Common myeloid progenitor, CD34-positive (primary cell): Measurements from ENCODE around the gene MVK.
A peak's percentile ranks its signal among the peaks of the same experiment; 100 is the strongest.

ENCODE experiments used
- CTCF ChIA-PET: fragments of 350-600 bp; sonication (Branson Sonifier 250); formaldehyde crosslinking; loops from one replicate; lab custom pipeline; 2021; ENCODE audit warnings: antibody characterized with exemption; lab: Charles Lee
- POLR2A ChIA-PET: fragments of 350-600 bp; sonication (Branson Sonifier 250); formaldehyde crosslinking; loops from one replicate; lab custom pipeline; 2021; ENCODE audit warnings: antibody characterized with exemption; lab: Charles Lee
- DNase-seq, 3 donors: peaks; one replicate each; pipeline versions ENCODE4 v3.0.0 to v3.0.0-alpha.2; 2013
- H3K27ac ChIP-seq, 2 experiments: 1 replicate in 1 of 2; 2 replicates in 1 of 2; pipeline ENCODE4 v1.7.0; 2013; ENCODE audit warnings: inconsistent platforms in 2 of 2, low read length in 2 of 2, mild to moderate bottlenecking in 2 of 2, low read depth in 1 of 2, moderate library complexity in 1 of 2; ENCODE audit not compliant: severe bottlenecking in 2 of 2, insufficient read depth in 1 of 2, poor library complexity in 1 of 2
- H3K27me3 ChIP-seq, 5 experiments: replicated peaks in 2 of 5; 1 replicate in 3 of 5; 2 replicates in 2 of 5; pipeline versions ENCODE4 v1.6.1 to v1.7.0; 2013; ENCODE audit warnings: low read length in 4 of 5, mild to moderate bottlenecking in 2 of 5, moderate library complexity in 2 of 5, inconsistent platforms in 1 of 5; ENCODE audit not compliant: insufficient read depth in 5 of 5, control insufficient read depth in 4 of 5
- H3K36me3 ChIP-seq, 4 experiments: 1 replicate in 2 of 4; 2 replicates in 2 of 4; pipeline versions ENCODE4 v1.6.1 to v1.7.0; 2013; ENCODE audit warnings: low read length in 3 of 4, control low read depth in 1 of 4, mild to moderate bottlenecking in 1 of 4; ENCODE audit not compliant: control insufficient read depth in 4 of 4, insufficient read depth in 4 of 4
- H3K4me1 ChIP-seq, 4 experiments: 1 replicate in 3 of 4; 2 replicates in 1 of 4; pipeline versions ENCODE4 v1.6.1 to v1.7.1; 2013; ENCODE audit warnings: low read length in 3 of 4, mild to moderate bottlenecking in 3 of 4, control low read depth in 1 of 4, inconsistent platforms in 1 of 4, moderate library complexity in 1 of 4; ENCODE audit not compliant: control insufficient read depth in 4 of 4, insufficient read depth in 4 of 4; ENCODE audit errors: control extremely low read depth in 1 of 4
- H3K4me3 ChIP-seq, 7 experiments: 1 replicate in 4 of 7; 2 replicates in 3 of 7; pipeline versions ENCODE4 v1.5.1 to v1.7.0; 2013; ENCODE audit warnings: mild to moderate bottlenecking in 7 of 7, low read length in 6 of 7, moderate library complexity in 6 of 7, inconsistent platforms in 2 of 7, low read depth in 2 of 7, control low read depth in 1 of 7; ENCODE audit not compliant: insufficient read depth in 4 of 7, control insufficient read depth in 1 of 7; ENCODE audit errors: extremely low read depth in 1 of 7
- H3K9me3 ChIP-seq, 5 experiments: 1 replicate in 4 of 5; 2 replicates in 1 of 5; pipeline versions ENCODE4 v1.6.1 to v1.7.1; 2013; ENCODE audit warnings: low read length in 4 of 5, mild to moderate bottlenecking in 2 of 5, inconsistent platforms in 1 of 5, low read depth in 1 of 5, moderate library complexity in 1 of 5; ENCODE audit not compliant: control insufficient read depth in 4 of 5, insufficient read depth in 2 of 5; ENCODE audit errors: control extremely low read depth in 1 of 5
- WGBS: methylation state at CpG from one replicate; pipeline ENCODE4 v1.1.5; 2013; ENCODE audit not compliant: insufficient coverage; 5-methylcytosine and 5-hydroxymethylcytosine counted together

The MVK gene

GRCh38 chr12:109563291-109564284 lies 10.0 kb upstream of the MVK start:
- H3K4me1 ChIP-seq, result no peaks in the 10 kb centered on the region
- no peak for DNase-seq
- ChIA-PET POLR2A (no interaction called here), CTCF (no interaction called here)
- WGBS, result 96% methylated on average over 23 of the region's 30 CpGs
- H3K36me3 ChIP-seq, result peaks cover 17 to 92% (median 50%) of the 10 kb centered on the region in 4 experiments
- H3K27ac ChIP-seq, result no peak overlapping the region
- H3K4me3 ChIP-seq, result no peak overlapping the region
- H3K9me3 ChIP-seq, result peaks cover 0 to 12% (median 6%) of the 10 kb centered on the region in 5 experiments
- H3K27me3 ChIP-seq, result no peaks in the 10 kb centered on the region

- peaks cover 0 to 12% (median 6%) of the 10 kb centered on the region in 5 experiments for H3K9me3 ChIP-seq
- ChIA-PET CTCF (no interaction called here), POLR2A (no interaction called here)
- no peaks in the 10 kb centered on the region for H3K4me1 ChIP-seq
- H3K36me3 ChIP-seq, result peaks cover 17 to 87% (median 52%) of the 10 kb centered on the region in 4 experiments
- no peaks in the 10 kb centered on the region for H3K27me3 ChIP-seq
- 99% methylated on average over 8 of the region's 8 CpGs for WGBS
- no peak for DNase-seq
- H3K4me3 ChIP-seq, result no peak overlapping the region
- H3K27ac ChIP-seq, result no peak overlapping the region
Measured at GRCh38 chr12:109566424-109566823, 7.2 kb upstream of the MVK start.

DNA sequence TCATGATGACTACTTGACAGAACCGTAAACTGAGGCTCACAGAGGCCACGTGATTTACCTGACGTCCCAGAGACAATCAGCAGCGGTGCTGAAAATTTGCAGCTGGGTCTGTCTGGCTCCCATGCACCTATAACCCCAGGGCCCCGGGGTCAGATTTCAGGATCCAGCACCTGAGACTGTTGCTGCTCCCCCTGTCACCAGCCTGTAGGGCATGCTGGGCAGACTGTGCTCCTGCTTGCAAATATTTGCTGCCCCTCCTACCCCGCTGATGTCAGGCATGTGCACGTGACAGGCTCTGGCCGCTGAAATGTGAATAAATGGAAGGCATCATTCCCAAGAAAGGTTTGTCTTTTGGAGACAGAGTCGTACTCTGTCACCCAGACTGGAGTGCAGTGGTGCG lies 6.3 kb upstream of the MVK start:
- Histone ChIP-seq H3K27ac (no peak overlapping the region), H3K36me3 (peaks cover 16 to 85% (median 47%) of the 10 kb centered on the region in 4 experiments), H3K4me3 (no peak overlapping the region), H3K27me3 (no peaks in the 10 kb centered on the region), H3K9me3 (peaks cover 0 to 7% (median 1%) of the 10 kb centered on the region in 5 experiments), H3K4me1 (peaks cover 0 to 7% (median under 1%) of the 10 kb centered on the region in 4 experiments)
- ChIA-PET POLR2A (no interaction called here), CTCF (no interaction called here)
- DNase-seq, result no peak
- WGBS, result 97% methylated on average over 10 of the region's 10 CpGs

- WGBS, result 91% methylated on average over 3 of the region's 3 CpGs
- no peak overlapping the region for H3K4me3 ChIP-seq
- peaks cover 4 to 14% (median 7%) of the 10 kb centered on the region in 4 experiments for H3K4me1 ChIP-seq
- no peak for DNase-seq
- no peaks in the 10 kb centered on the region for H3K27me3 ChIP-seq
- CTCF ChIA-PET, result no interaction called here
- POLR2A ChIA-PET, result no interaction called here
- peaks cover 11 to 79% (median 41%) of the 10 kb centered on the region in 4 experiments for H3K36me3 ChIP-seq
- H3K9me3 ChIP-seq, result peaks cover 0 to 2% (median 0%) of the 10 kb centered on the region in 5 experiments
- no peak overlapping the region for H3K27ac ChIP-seq
Measured at GRCh38 chr12:109567967-109568366, 5.6 kb upstream of the MVK start.

- H3K4me3 ChIP-seq, result no peak overlapping the region
- H3K9me3 ChIP-seq, result no peaks in the 10 kb centered on the region
- no peaks in the 10 kb centered on the region for H3K27me3 ChIP-seq
- WGBS, result 96% methylated on average over 7 of the region's 7 CpGs
- ChIA-PET POLR2A (interaction anchor here (0.6 kb wide), 1 partner anchor 721 kb away, joined by 3 read pairs; no protein-coding TSS in a partner anchor), CTCF (no interaction called here)
- H3K4me1 ChIP-seq, result peaks cover 4 to 15% (median 9%) of the 10 kb centered on the region in 4 experiments
- no peak for DNase-seq
- no peak overlapping the region for H3K27ac ChIP-seq
- peaks cover 11 to 74% (median 38%) of the 10 kb centered on the region in 4 experiments for H3K36me3 ChIP-seq
Measured at GRCh38 chr12:109568486-109568885, 5.1 kb upstream of the MVK start.

DNA sequence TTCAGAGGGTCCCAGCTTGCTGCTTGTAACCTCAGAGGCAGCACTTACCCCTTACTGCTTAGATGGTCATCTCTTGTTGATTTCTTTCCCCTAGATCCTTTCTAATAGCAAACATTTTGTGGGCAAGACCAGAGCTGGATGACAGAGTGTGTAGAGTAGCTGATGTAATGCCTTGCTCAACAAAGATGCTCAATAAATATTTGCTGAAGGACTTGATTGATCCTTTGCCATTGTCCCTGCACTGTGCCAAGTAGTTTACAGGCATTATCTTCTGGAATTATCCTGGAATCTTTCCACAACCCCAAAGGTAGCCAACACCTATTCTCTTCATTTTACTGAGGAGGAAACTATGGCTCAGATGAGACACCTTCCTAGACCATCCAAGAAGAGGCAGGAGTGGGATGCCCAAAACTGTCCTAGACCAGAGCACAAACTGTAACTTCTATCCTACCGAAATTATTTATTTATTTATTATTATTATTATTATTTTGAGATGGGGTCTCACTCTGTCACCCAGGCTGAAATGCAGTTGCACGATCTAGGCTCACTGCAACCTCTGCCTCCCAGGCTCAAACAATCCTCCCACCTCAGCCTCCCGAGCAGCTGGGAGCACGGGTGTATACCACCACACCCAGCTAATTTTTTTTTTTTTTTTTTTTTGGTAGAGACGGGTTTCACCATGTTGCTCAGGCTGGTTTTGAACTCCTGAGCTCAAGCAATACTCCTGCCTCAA lies 1.7 kb upstream of the MVK start:
- 90% methylated on average over 2 of the region's 5 CpGs for WGBS
- peaks cover 7 to 56% (median 22%) of the 10 kb centered on the region in 4 experiments for H3K36me3 ChIP-seq
- ChIA-PET CTCF (interaction anchor here (3.0 kb wide), 1 partner anchor 26 kb away, joined by 14 read pairs; no protein-coding TSS in a partner anchor), POLR2A (no interaction called here)
- peaks cover 7 to 30% (median 15%) of the 10 kb centered on the region in 4 experiments for H3K4me1 ChIP-seq
- no peak for DNase-seq
- H3K27me3 ChIP-seq, result no peaks in the 10 kb centered on the region
- H3K27ac ChIP-seq, result peak overlapping the region in 1 of 2 experiments; percentile 7
- no peaks in the 10 kb centered on the region for H3K9me3 ChIP-seq
- H3K4me3 ChIP-seq, result peak overlapping the region in 2 of 7 experiments; percentile 79 to 86
